KMS-11 (cell line): ENCODE data around the gene TPBGL.

Source experiments
- H2AFZ ChIP-seq: fragments of 200-600 bp; sonication (generic); 2 replicates; pipeline ENCODE4 v1.6.1; 2016; ENCODE audit warnings: antibody characterized with exemption, mixed run types, low read depth
- H3K27ac ChIP-seq: fragments of 200-600 bp; sonication (generic); 2 replicates; pipeline ENCODE4 v1.6.1; 2016; ENCODE audit warnings: mild to moderate bottlenecking, mixed run types
- H3K27me3 ChIP-seq: fragments of 200-600 bp; sonication (generic); 2 replicates; pipeline ENCODE4 v1.6.1; 2017; ENCODE audit warnings: mild to moderate bottlenecking, low read depth, mixed run types, moderate library complexity; ENCODE audit not compliant: insufficient read depth
- H3K36me3 ChIP-seq: fragments of 200-600 bp; sonication (generic); 2 replicates; pipeline ENCODE4 v1.6.1; 2017; ENCODE audit warnings: mild to moderate bottlenecking, mixed run types; ENCODE audit not compliant: insufficient read depth
- H3K4me1 ChIP-seq: fragments of 200-600 bp; sonication (generic); 2 replicates; pipeline ENCODE4 v1.6.1; 2016; ENCODE audit warnings: mild to moderate bottlenecking, low read depth, mixed run types; ENCODE audit not compliant: poor library complexity, severe bottlenecking
- H3K4me2 ChIP-seq: fragments of 200-600 bp; sonication (generic); 2 replicates; pipeline ENCODE4 v1.7.0; 2016; ENCODE audit warnings: mild to moderate bottlenecking, mixed run types
- H3K4me3 ChIP-seq: fragments of 200-600 bp; sonication (generic); IDR thresholded peaks from 2 replicates; pipeline ENCODE4 v1.6.1; 2017; ENCODE audit warnings: low read depth, low read length, mixed read lengths; ENCODE audit not compliant: insufficient read depth
- H3K79me2 ChIP-seq: fragments of 200-600 bp; sonication (generic); 2 replicates; pipeline ENCODE4 v1.6.1; 2016; ENCODE audit warnings: low read depth, mixed run types; ENCODE audit not compliant: insufficient read depth
- H3K9ac ChIP-seq: fragments of 200-600 bp; sonication (generic); 2 replicates; pipeline ENCODE4 v1.6.1; 2016; ENCODE audit warnings: mild to moderate bottlenecking, mixed run types
- H4K20me1 ChIP-seq: fragments of 200-600 bp; sonication (generic); 2 replicates; pipeline ENCODE4 v1.6.1; 2016; ENCODE audit warnings: mild to moderate bottlenecking, mixed run types; ENCODE audit not compliant: insufficient read depth
- CTCF ChIP-seq: fragments of 200-600 bp; sonication (generic); conservative IDR thresholded peaks from 2 replicates; pipeline ENCODE4 v1.6.1; 2017; ENCODE audit warnings: low read depth, mild to moderate bottlenecking, antibody characterized with exemption, low read length, moderate library complexity, mixed read lengths

The TPBGL gene

GRCh38 chr11:75265851-75266531 lies 25.4 kb downstream of the TPBGL start:
- no peak overlapping the region for H3K4me2 ChIP-seq
- H3K27ac ChIP-seq, result no peak overlapping the region
- peaks cover 6% of the 10 kb centered on the region for H3K4me1 ChIP-seq
- no peak overlapping the region for H2AFZ ChIP-seq
- H3K79me2 ChIP-seq, result no peaks in the 10 kb centered on the region
- H3K4me3 ChIP-seq, result no peak overlapping the region
- TF ChIP-seq CTCF, result no peak
- no peaks in the 10 kb centered on the region for H3K36me3 ChIP-seq
- H3K9ac ChIP-seq, result no peak overlapping the region
- no peaks in the 10 kb centered on the region for H4K20me1 ChIP-seq
- no peaks in the 10 kb centered on the region for H3K27me3 ChIP-seq

- Histone ChIP-seq H3K9ac (no peak overlapping the region), H3K36me3 (no peaks in the 10 kb centered on the region), H3K27ac (no peak overlapping the region), H3K4me2 (no peak overlapping the region), H3K4me3 (no peak overlapping the region), H3K4me1 (peaks cover 6% of the 10 kb centered on the region), H3K79me2 (no peaks in the 10 kb centered on the region), H3K27me3 (no peaks in the 10 kb centered on the region), H2AFZ (no peak overlapping the region), H4K20me1 (no peaks in the 10 kb centered on the region)
- no peak for TF ChIP-seq CTCF
Observed at GRCh38 chr11:75267171-75267970, 26.8 kb downstream of the TPBGL start.

- Histone ChIP-seq H3K4me2 (no peak overlapping the region), H3K9ac (no peak overlapping the region), H3K79me2 (no peaks in the 10 kb centered on the region), H3K4me3 (no peak overlapping the region), H3K36me3 (no peaks in the 10 kb centered on the region), H4K20me1 (no peaks in the 10 kb centered on the region), H2AFZ (no peak overlapping the region), H3K4me1 (peaks cover 6% of the 10 kb centered on the region), H3K27ac (no peak overlapping the region), H3K27me3 (no peaks in the 10 kb centered on the region)
- TF ChIP-seq CTCF, result no peak
Observed at GRCh38 chr11:75268626-75269366, 28.2 kb downstream of the TPBGL start.

GRCh38 chr11:75269367-75269660 lies 28.7 kb downstream of the TPBGL start:
- Histone ChIP-seq H3K9ac (no peak overlapping the region), H4K20me1 (no peaks in the 10 kb centered on the region), H3K36me3 (no peaks in the 10 kb centered on the region), H3K4me3 (no peak overlapping the region), H2AFZ (no peak overlapping the region), H3K4me2 (no peak overlapping the region), H3K79me2 (no peaks in the 10 kb centered on the region), H3K27me3 (no peaks in the 10 kb centered on the region), H3K4me1 (peaks cover 1% of the 10 kb centered on the region), H3K27ac (no peak overlapping the region)
- no peak for TF ChIP-seq CTCF
